SK-N-SH treated with all-trans-retinoic acid at 6 μM for 48 hours (cell line): ENCODE data around the gene PRRG4.

Source experiments
- BACH2 ChIP-seq: fragments of 250-450 bp; sonication (Bioruptor Pico); IDR thresholded peaks from 2 replicates; pipeline ENCODE4 v1.9.0; 2021; ENCODE audit warnings: mild to moderate bottlenecking, borderline replicate concordance
- CREB5 ChIP-seq: fragments of 250-450 bp; sonication (Bioruptor Pico); IDR thresholded peaks from 2 replicates; pipeline ENCODE4 v1.5.1; 2020; ENCODE audit warnings: low read depth, mild to moderate bottlenecking, moderate library complexity
- ESRRG ChIP-seq: fragments of 250-450 bp; sonication (Bioruptor Pico); IDR thresholded peaks from 2 replicates; pipeline ENCODE4 v1.6.1; 2021; ENCODE audit warnings: mild to moderate bottlenecking
- ISL1 ChIP-seq: fragments of 250-450 bp; sonication (Bioruptor Pico); IDR thresholded peaks from 2 replicates; pipeline ENCODE4 v2.1.2; 2022; ENCODE audit warnings: mild to moderate bottlenecking, moderate library complexity
- PPARA ChIP-seq: fragments of 250-450 bp; sonication (Bioruptor Pico); IDR thresholded peaks from 2 replicates; pipeline ENCODE4 v1.5.0; 2020; ENCODE audit warnings: mild to moderate bottlenecking, borderline replicate concordance
- ZFP30 ChIP-seq: fragments of 450-650 bp; formaldehyde crosslinking; IDR thresholded peaks from 2 replicates; pipeline ENCODE4 v1.5.0; 2022; ENCODE audit warnings: mild to moderate bottlenecking, moderate library complexity
- TF ChIP-seq, protein P1 (sequence below): fragments of 250-450 bp; sonication (Bioruptor Pico); IDR thresholded peaks from 2 replicates; pipeline ENCODE4 v1.8.0; 2020; ENCODE audit warnings: mild to moderate bottlenecking, moderate library complexity, borderline replicate concordance
- TF ChIP-seq, protein P2 (sequence below): fragments of 250-450 bp; sonication (Bioruptor Pico); IDR thresholded peaks from 2 replicates; pipeline ENCODE4 v1.8.0; 2021; ENCODE audit warnings: low read depth, mild to moderate bottlenecking, moderate library complexity, borderline replicate concordance

DNA sequence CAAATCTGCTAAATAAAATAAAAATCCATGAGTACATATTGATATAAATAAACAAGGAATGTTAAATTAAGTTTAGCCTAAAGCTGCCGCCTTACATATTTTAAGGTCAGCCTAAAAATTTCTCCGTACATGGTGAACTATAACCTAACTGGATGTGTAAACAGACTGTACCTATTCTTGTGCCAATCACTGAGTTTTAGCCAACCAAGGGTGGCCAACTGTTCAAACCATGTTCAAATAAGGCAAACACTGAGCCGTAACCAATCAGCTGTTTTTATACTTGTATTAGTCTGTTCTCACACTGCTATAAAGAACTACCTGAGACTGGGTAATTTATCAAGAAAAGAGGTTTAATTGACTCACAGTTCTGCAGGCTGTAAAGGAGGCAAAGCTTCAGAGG is 54.3 kb downstream of the PRRG4 start:
- TF ChIP-seq PPARA (CRISPR knock-in tag), result no peak
- TF ChIP-seq ESRRG, result no peak
- TF ChIP-seq, protein P1, sequence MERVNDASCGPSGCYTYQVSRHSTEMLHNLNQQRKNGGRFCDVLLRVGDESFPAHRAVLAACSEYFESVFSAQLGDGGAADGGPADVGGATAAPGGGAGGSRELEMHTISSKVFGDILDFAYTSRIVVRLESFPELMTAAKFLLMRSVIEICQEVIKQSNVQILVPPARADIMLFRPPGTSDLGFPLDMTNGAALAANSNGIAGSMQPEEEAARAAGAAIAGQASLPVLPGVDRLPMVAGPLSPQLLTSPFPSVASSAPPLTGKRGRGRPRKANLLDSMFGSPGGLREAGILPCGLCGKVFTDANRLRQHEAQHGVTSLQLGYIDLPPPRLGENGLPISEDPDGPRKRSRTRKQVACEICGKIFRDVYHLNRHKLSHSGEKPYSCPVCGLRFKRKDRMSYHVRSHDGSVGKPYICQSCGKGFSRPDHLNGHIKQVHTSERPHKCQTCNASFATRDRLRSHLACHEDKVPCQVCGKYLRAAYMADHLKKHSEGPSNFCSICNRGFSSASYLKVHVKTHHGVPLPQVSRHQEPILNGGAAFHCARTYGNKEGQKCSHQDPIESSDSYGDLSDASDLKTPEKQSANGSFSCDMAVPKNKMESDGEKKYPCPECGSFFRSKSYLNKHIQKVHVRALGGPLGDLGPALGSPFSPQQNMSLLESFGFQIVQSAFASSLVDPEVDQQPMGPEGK, result no peak
- TF ChIP-seq ISL1 (CRISPR knock-in tag), result no peak
- TF ChIP-seq, protein P2, sequence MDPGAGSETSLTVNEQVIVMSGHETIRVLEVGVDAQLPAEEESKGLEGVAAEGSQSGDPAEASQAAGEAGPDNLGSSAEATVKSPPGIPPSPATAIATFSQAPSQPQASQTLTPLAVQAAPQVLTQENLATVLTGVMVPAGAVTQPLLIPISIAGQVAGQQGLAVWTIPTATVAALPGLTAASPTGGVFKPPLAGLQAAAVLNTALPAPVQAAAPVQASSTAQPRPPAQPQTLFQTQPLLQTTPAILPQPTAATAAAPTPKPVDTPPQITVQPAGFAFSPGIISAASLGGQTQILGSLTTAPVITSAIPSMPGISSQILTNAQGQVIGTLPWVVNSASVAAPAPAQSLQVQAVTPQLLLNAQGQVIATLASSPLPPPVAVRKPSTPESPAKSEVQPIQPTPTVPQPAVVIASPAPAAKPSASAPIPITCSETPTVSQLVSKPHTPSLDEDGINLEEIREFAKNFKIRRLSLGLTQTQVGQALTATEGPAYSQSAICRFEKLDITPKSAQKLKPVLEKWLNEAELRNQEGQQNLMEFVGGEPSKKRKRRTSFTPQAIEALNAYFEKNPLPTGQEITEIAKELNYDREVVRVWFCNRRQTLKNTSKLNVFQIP (CRISPR knock-in tag), result no peak
- no peak for TF ChIP-seq BACH2 (CRISPR knock-in tag)
- TF ChIP-seq CREB5, result no peak
- no peak for TF ChIP-seq ZFP30 (CRISPR knock-in tag)
